H1 (cell line): Measurements from ENCODE around the gene NR4A3. TPM values are rescaled to one million over a fixed set of nuclear protein-coding genes. Genes with fewer than 3 reads are reported as not detected.

Experiments
- CTCF ChIA-PET: fragments of 300-600 bp; sonication (Branson Sonifier 250); formaldehyde crosslinking; loops from one replicate; lab custom pipeline; 2021; ENCODE audit not compliant: partially characterized antibody; lab: Charles Lee
- POLR2A ChIA-PET: fragments of 300-600 bp; sonication (Branson Sonifier 250); formaldehyde crosslinking; loops from one replicate; lab custom pipeline; 2021; ENCODE audit warnings: inconsistent platforms; ENCODE audit not compliant: partially characterized antibody; lab: Charles Lee
- DNase-seq, 2 experiments: peaks; one replicate each; pipeline versions ENCODE4 v3.0.0 to v3.0.0-alpha.2; 2010 to 2022; ENCODE audit warnings: low spot score in 2 of 2, low read depth in 1 of 2, mixed read lengths in 1 of 2
- FAIRE-seq: peaks from 2 replicates; lab custom pipeline; 2011; peaks lifted over from hg19 to GRCh38; lab: Jason Lieb, UNC
- H2AFZ ChIP-seq: 2 replicates; pipeline ENCODE4 v1.8.1; 2012; ENCODE audit warnings: low read length, inconsistent platforms
- H2AK5ac ChIP-seq: 2 replicates; pipeline ENCODE4 v1.6.1; 2013; ENCODE audit warnings: low read depth, low read length
- H2BK120ac ChIP-seq: replicated peaks from 2 replicates; pipeline ENCODE3; 2013; ENCODE audit warnings: low read depth, low read length, inconsistent platforms
- H2BK12ac ChIP-seq: 2 replicates; pipeline ENCODE4 v1.6.1; 2013; ENCODE audit warnings: low read depth, low read length
- H2BK15ac ChIP-seq: 2 replicates; pipeline ENCODE4 v1.6.1; 2013; ENCODE audit warnings: low read length
- H2BK20ac ChIP-seq: 2 replicates; pipeline ENCODE4 v1.6.1; 2013; ENCODE audit warnings: low read length
- H2BK5ac ChIP-seq: 2 replicates; pipeline ENCODE4 v1.6.1; 2013; ENCODE audit warnings: low read depth, low read length
- H3K14ac ChIP-seq: 2 replicates; pipeline ENCODE4 v1.6.1; 2013; ENCODE audit warnings: inconsistent platforms; ENCODE audit not compliant: insufficient read length
- H3K18ac ChIP-seq: 2 replicates; pipeline ENCODE4 v1.6.1; 2013; ENCODE audit warnings: low read length; ENCODE audit errors: extremely low read depth
- H3K23ac ChIP-seq: 2 replicates; pipeline ENCODE4 v1.6.1; 2013; ENCODE audit warnings: inconsistent platforms; ENCODE audit not compliant: insufficient read length
- H3K23me2 ChIP-seq: 2 replicates; pipeline ENCODE4 v1.6.1; 2013; ENCODE audit warnings: low read depth, low read length
- H3K27ac ChIP-seq: 2 replicates; pipeline ENCODE4 v1.6.1; 2011; ENCODE audit warnings: low read depth, low read length, inconsistent platforms
- H3K27me3 ChIP-seq, 4 experiments: replicated peaks in 1 of 4; 1 replicate in 1 of 4; 2 replicates in 3 of 4; pipeline versions ENCODE4 v1.6.1 to v1.8.1; 2011 to 2013; ENCODE audit warnings: low read length in 3 of 4, mild to moderate bottlenecking in 3 of 4, inconsistent platforms in 2 of 4, mixed read lengths in 2 of 4, moderate library complexity in 1 of 4; ENCODE audit not compliant: control insufficient read depth in 3 of 4, insufficient read depth in 3 of 4; ENCODE audit errors: extremely low read depth in 1 of 4
- H3K36me3 ChIP-seq, 4 experiments: 2 replicates each; pipeline versions ENCODE4 v1.6.1 to v1.8.1; 2011 to 2013; ENCODE audit warnings: mild to moderate bottlenecking in 4 of 4, low read length in 3 of 4, moderate library complexity in 2 of 4, control low read depth in 1 of 4, inconsistent platforms in 1 of 4; ENCODE audit not compliant: insufficient read depth in 4 of 4, control insufficient read depth in 2 of 4
- H3K4ac ChIP-seq: replicated peaks from 2 replicates; pipeline ENCODE3; 2013; ENCODE audit warnings: low read length, low read depth, mixed read lengths, inconsistent platforms; ENCODE audit not compliant: insufficient read length
- H3K4me1 ChIP-seq, 4 experiments: replicated peaks in 1 of 4; 1 replicate in 1 of 4; 2 replicates in 3 of 4; pipeline versions ENCODE4 v1.6.1 to v1.8.1; 2011 to 2013; ENCODE audit warnings: low read length in 3 of 4, inconsistent platforms in 2 of 4, mixed read lengths in 1 of 4; ENCODE audit not compliant: insufficient read depth in 4 of 4, control insufficient read depth in 3 of 4
- H3K4me2 ChIP-seq, 2 experiments: 2 replicates each; pipeline versions ENCODE4 v1.6.1 to v1.8.1; 2011 to 2013; ENCODE audit warnings: low read depth in 2 of 2, low read length in 2 of 2, control low read depth in 1 of 2, inconsistent platforms in 1 of 2, mild to moderate bottlenecking in 1 of 2; ENCODE audit not compliant: insufficient read depth in 1 of 2
- H3K4me3 ChIP-seq, 4 experiments: fragments of 200-600, 300-600 bp in 1 of 4; sonication (generic), shearing (Covaris generic), sonication (Bioruptor Twin) in 1 of 4; 2 replicates each; pipeline versions ENCODE4 v1.5.1 to v1.8.1; 2011 to 2016; ENCODE audit warnings: low read length in 4 of 4, low read depth in 3 of 4, control low read depth in 2 of 4, inconsistent platforms in 2 of 4, mild to moderate bottlenecking in 2 of 4, mixed read lengths in 1 of 4, moderate library complexity in 1 of 4; ENCODE audit not compliant: insufficient read depth in 2 of 4; ENCODE audit errors: extremely low read depth in 1 of 4
- H3K56ac ChIP-seq: replicated peaks from 2 replicates; pipeline ENCODE3; 2013; ENCODE audit warnings: low read depth, mild to moderate bottlenecking, mixed read lengths, low read length, inconsistent platforms; ENCODE audit not compliant: insufficient read length
- H3K79me1 ChIP-seq: 2 replicates; pipeline ENCODE4 v1.6.1; 2013; ENCODE audit warnings: low read depth, low read length, control low read depth
- H3K79me2 ChIP-seq, 2 experiments: 2 replicates each; pipeline versions ENCODE4 v1.6.1 to v1.8.1; 2012 to 2013; ENCODE audit warnings: low read length in 2 of 2, mild to moderate bottlenecking in 2 of 2, inconsistent platforms in 1 of 2; ENCODE audit not compliant: insufficient read depth in 2 of 2, control insufficient read depth in 1 of 2
- H3K9ac ChIP-seq, 4 experiments: replicated peaks in 1 of 4; 1 replicate in 1 of 4; 2 replicates in 3 of 4; pipeline versions ENCODE4 v1.6.1 to v1.8.1; 2011 to 2013; ENCODE audit warnings: low read depth in 3 of 4, low read length in 3 of 4, control low read depth in 2 of 4, mild to moderate bottlenecking in 2 of 4, moderate library complexity in 2 of 4, inconsistent platforms in 1 of 4; ENCODE audit errors: extremely low read depth in 1 of 4
- H3K9me3 ChIP-seq, 2 experiments: 2 replicates each; pipeline versions ENCODE4 v1.6.1 to v1.8.1; 2012 to 2013; ENCODE audit warnings: mild to moderate bottlenecking in 2 of 2, moderate library complexity in 2 of 2, control low read depth in 1 of 2, inconsistent platforms in 1 of 2, low read depth in 1 of 2, low read length in 1 of 2, mixed read lengths in 1 of 2; ENCODE audit not compliant: insufficient read depth in 2 of 2
- H4K20me1 ChIP-seq, 2 experiments: replicated peaks in 1 of 2; 2 replicates each; pipeline versions ENCODE3 to v1.8.1; 2011 to 2013; ENCODE audit warnings: inconsistent platforms in 2 of 2, low read length in 2 of 2, mild to moderate bottlenecking in 1 of 2; ENCODE audit not compliant: insufficient read depth in 2 of 2, control insufficient read depth in 1 of 2
- H4K5ac ChIP-seq: 2 replicates; pipeline ENCODE4 v1.6.1; 2013; ENCODE audit warnings: low read length, low read depth, mixed read lengths, inconsistent platforms; ENCODE audit not compliant: insufficient read length
- H4K8ac ChIP-seq: 2 replicates; pipeline ENCODE4 v1.8.0; 2013; ENCODE audit warnings: mild to moderate bottlenecking, moderate library complexity, low read length, inconsistent platforms; ENCODE audit not compliant: insufficient read depth; ENCODE audit errors: extremely low read depth
- H4K91ac ChIP-seq: replicated peaks from 2 replicates; pipeline ENCODE3; 2013; ENCODE audit warnings: low read length, mixed read lengths, inconsistent platforms; ENCODE audit not compliant: insufficient read length
- ASH2L ChIP-seq: fragments of 200-600, 300-600 bp; sonication (generic); IDR thresholded peaks from one replicate; pipeline ENCODE4 v1.7.1; 2017; ENCODE audit warnings: low read length
- CBX8 ChIP-seq: fragments of 300-800, 300-1000 bp; sonication (generic); IDR thresholded peaks from 2 replicates; pipeline ENCODE4 v1.7.1; 2016; ENCODE audit warnings: low read depth, low read length, borderline replicate concordance
- CHD1 ChIP-seq: IDR thresholded peaks from 2 replicates; pipeline ENCODE4 v1.6.1; 2012; ENCODE audit warnings: low read depth, low read length, improper control_type of control experiment
- RBBP5 ChIP-seq: IDR thresholded peaks from 2 replicates; pipeline ENCODE4 v1.7.1; 2012; ENCODE audit warnings: low read depth, mild to moderate bottlenecking, inconsistent platforms, low read length, moderate library complexity, borderline replicate concordance
- RNF2 ChIP-seq: fragments of 200-900, 300-1000 bp; sonication (generic); IDR thresholded peaks from 2 replicates; pipeline ENCODE4 v1.7.1; 2016; ENCODE audit warnings: borderline replicate concordance, low read depth, mild to moderate bottlenecking, antibody characterized with exemption, low read length; ENCODE audit not compliant: poor library complexity, severe bottlenecking; ENCODE audit errors: missing control alignments
- SP1 ChIP-seq: IDR thresholded peaks from 2 replicates; pipeline ENCODE4 v1.6.1; 2011; ENCODE audit warnings: low read depth, low read length
- TAF1 ChIP-seq: IDR thresholded peaks from 2 replicates; pipeline ENCODE4 v1.6.1; 2011; ENCODE audit warnings: mild to moderate bottlenecking, low read depth, low read length
- TCF12 ChIP-seq: IDR thresholded peaks from 2 replicates; pipeline ENCODE4 v1.6.1; 2011; ENCODE audit warnings: low read depth, mild to moderate bottlenecking, low read length
- TEAD4 ChIP-seq: IDR thresholded peaks from 2 replicates; pipeline ENCODE4 v1.6.1; 2012; ENCODE audit warnings: low read depth, low read length, inconsistent platforms, mixed read lengths
- WGBS, 2 experiments: shearing (Covaris generic) in 1 of 2; methylation state at CpG; one replicate each; pipeline versions ENCODE4 v1.1.6 to v1.1.7; 2013 to 2015; ENCODE audit warnings: low lambda C conversion rate in 2 of 2, mixed read lengths in 2 of 2, inconsistent platforms in 1 of 2, low coverage in 1 of 2, missing lambda C conversion rate in 1 of 2; ENCODE audit not compliant: insufficient replicate concordance in 2 of 2, insufficient coverage in 1 of 2, insufficient read length in 1 of 2; ENCODE audit errors: extremely low coverage in 1 of 2, missing lambda C conversion rate in 1 of 2; 5-methylcytosine and 5-hydroxymethylcytosine counted together
- polyA plus RNA-seq, 7 experiments: library from polyadenylated mRNA; depleted of rRNA in 3 of 7; stranded (reverse) in 5 of 7; unstranded in 2 of 7; fragments of >200 nt in 5 of 7; fragments of 200-250 nt in 2 of 7; gene quantifications; 1 replicate in 5 of 7; 2 replicates in 1 of 7; 4 replicates in 1 of 7; pipeline versions ENCODE4 v1.2.1 to v1.2.3, GENCODE V29; 2011 to 2013; ENCODE audit warnings: missing spikeins in 2 of 7, mixed read lengths in 2 of 7
- total RNA-seq: library from RNA; stranded (reverse); fragmentation: NEBNext Ultra II Directional; extraction: Animal tissue kit (Norgen Biotek cat#: 25700); gene quantifications from 2 replicates; pipeline ENCODE4 v1.2.1, GENCODE V29; 2021

The NR4A3 gene
- total and polyA plus RNA-seq, 2 of the 8 experiments (the other 6 are each of a cell fraction or from before 2014, with no cell fraction given): 0.05 to 0.30 TPM

DNA sequence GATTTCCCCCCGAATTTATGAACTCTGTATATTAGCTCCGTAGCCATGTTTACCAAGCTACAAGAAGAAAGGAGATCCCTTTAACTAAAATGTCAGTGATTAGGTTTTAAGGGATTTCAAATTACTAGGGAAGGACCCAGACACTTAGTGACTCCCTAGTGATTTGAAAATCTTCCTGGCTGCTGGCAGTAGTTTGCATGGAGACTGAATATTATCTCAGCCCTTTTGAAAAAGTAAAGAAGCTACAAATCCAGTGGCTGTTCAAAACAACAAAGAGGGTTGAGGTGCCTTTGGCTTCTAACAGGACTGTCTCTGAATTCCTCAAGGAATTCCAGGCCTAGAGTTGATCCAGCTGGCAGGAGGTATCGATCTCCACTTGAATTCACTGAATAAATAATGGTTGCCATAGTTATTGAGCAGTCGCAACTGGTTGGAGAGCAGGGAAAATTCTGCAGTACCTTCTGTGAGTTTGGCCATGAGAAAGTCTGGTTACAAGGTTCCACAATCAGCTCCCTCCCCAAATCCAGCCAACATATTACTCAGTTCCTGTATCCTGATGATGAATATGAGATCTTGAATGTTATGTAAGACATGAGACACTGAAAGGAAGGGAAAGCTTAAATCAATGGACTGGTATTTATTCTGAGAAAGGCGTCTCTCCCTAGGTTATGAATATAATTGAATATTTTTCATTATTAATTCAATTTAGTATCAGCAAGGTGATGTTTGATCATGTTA is 37.7 kb downstream of the NR4A3 start:
- FAIRE-seq: peak; percentile 92
- 76% methylated on average over 5 of the region's 5 CpGs; no CpG with 5 or more reads in 1 of the 2 experiments for WGBS, 2 experiments

More for the DNA sequence above, 37.7 kb downstream of the NR4A3 start:
- H3K9ac ChIP-seq: no peak overlapping the region; a peak in 1 of 7 replicates
- H3K4ac ChIP-seq: no peak overlapping the region
- no peaks in the 10 kb centered on the region for H3K23me2 ChIP-seq
- no peak overlapping the region for H3K14ac ChIP-seq
- H4K91ac ChIP-seq: no peak overlapping the region
- H2BK15ac ChIP-seq: no peak overlapping the region
- CTCF ChIA-PET: interaction anchor here (0.6 to 2.9 kb wide), 5 partner anchors 28 to 441 kb away, joined by 3 to 13 read pairs (median 3); partner anchors contain the start of gene NR4A3
- no peak overlapping the region for H2BK12ac ChIP-seq
- POLR2A ChIA-PET: interaction anchor here (0.6 to 1.4 kb wide), 4 partner anchors 8 to 645 kb away, joined by 3 to 4 read pairs (median 3); no protein-coding TSS in a partner anchor
- H2BK120ac ChIP-seq: no peak overlapping the region
- H3K4me2 ChIP-seq: 0 out of 4 replicates have a peak overlapping the region, but pooled peaks of 1 of the 2 experiments have one; percentile 4
- DNase-seq: peak in 1 of 2 experiments; percentile 7
- no peak overlapping the region for H3K18ac ChIP-seq
- H4K20me1 ChIP-seq: no peaks in the 10 kb centered on the region
- no peak overlapping the region for H2BK5ac ChIP-seq
- no peak overlapping the region for H2AFZ ChIP-seq
- peaks cover 0 to 5% (median 4%) of the 10 kb centered on the region in 4 experiments; a peak in 3 of 7 replicates for H3K4me1 ChIP-seq
- no peak overlapping the region for H3K56ac ChIP-seq
- H2AK5ac ChIP-seq: no peak overlapping the region
- TF ChIP-seq TAF1 (no peak), ASH2L (peak; percentile 53), CHD1 (no peak), RBBP5 (0 out of 2 replicates have a peak, but pooled peaks have one; percentile 34), TEAD4 (peak; percentile 90), RNF2 (no peak), CBX8 (no peak), TCF12 (0 out of 2 replicates have a peak, but pooled peaks have one; percentile 62), SP1 (peak; percentile 68)
- no peak overlapping the region; a peak in 1 of 8 replicates for H3K4me3 ChIP-seq
- no peak overlapping the region for H2BK20ac ChIP-seq
- no peak overlapping the region for H3K27ac ChIP-seq
- no peak overlapping the region for H4K8ac ChIP-seq
- H3K36me3 ChIP-seq: no peaks in the 10 kb centered on the region
- H3K79me2 ChIP-seq: no peaks in the 10 kb centered on the region
- H3K79me1 ChIP-seq: no peaks in the 10 kb centered on the region
- no peak overlapping the region for H4K5ac ChIP-seq
- H3K27me3 ChIP-seq: no peaks in the 10 kb centered on the region
- H3K23ac ChIP-seq: no peak overlapping the region
- H3K9me3 ChIP-seq: no peaks in the 10 kb centered on the region
